EL (cell line): ENCODE results near the gene NAV1.
"Not testable (repeated sequence)": the region's sequence is repeated elsewhere in the genome, so short reads cannot be mapped to it uniquely, and the experiment has no call there.

ENCODE experiments used
- DNase-seq: peaks from one replicate; pipeline ENCODE4 v3.0.0-alpha.2; 2016

Gene NAV1

DNA sequence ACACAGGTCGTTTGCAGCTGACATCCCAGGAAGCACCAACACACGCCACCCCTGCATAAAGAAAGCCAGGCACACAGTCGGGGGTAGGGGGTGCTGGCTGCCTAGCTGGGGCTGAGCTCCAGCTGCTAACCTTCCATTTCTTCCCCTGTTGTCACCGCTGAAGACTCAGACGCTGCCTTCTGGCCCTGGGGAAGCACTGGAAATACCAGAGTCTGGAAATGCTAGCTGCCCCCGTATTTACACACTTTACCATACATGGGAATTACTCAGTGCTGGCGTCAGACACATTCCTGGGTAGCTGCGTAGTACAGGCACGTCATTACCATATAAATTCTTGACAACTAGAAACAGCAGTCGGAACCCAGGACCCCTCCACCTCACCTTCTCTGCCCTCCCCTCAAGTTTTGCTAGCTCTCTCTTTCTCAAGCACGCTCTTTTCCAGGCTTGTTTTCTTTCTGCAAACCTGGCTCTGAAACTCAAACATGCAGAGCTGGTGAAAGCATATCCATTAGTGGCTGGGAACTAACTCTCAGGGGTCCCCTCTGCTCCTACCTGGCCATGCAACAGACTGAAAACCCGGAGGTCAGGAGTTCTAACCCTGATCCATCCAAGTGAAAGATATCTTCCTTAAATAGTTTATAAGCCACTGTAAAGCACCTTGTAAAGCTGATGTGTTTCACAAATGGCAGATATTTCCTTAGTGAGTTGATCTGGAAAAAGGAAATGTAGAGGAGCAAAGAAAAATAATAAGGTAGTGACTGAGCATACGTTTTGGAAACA is 35.3 kb upstream of the NAV1 start:
- peak; percentile 99 for DNase-seq

- DNase-seq: peak; percentile 35
Measured at GRCh38 chr1:201504179-201504631, 34.7 kb upstream of the NAV1 start.

DNA sequence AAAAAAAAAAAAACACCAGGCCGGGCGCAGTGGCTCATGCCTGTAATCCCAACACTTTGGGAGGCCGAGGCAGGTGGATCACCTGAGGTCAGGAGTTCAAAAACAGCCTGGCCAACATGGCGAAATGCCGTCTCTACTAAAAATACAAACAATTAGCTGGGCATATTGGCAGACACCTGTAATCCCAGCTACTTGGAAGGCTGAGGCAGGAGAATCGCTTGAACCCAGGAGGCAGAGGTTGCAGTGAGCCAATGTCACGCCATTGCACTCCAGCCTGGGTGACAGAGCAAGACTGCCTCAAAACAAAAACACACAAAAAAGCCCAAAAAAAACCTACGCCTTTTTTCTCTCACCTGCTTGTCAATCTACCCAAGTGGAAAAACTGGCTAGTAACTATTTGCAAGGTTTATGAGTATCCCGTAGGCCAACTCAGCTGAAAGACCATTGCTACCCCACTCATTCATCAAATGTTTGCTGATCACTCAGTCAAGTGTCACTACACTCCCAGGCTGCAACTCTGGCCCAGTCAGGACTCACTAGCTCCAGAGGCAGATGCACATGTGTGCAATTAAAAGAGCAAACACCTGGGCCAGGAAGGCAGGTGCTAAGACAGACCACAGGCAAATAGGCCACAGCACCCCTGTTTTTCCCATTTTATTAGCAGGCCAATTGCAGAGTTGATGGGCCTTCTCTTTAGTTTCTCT is 34.0 kb upstream of the NAV1 start:
- DNase-seq: no peak

- DNase-seq: peak; percentile 85
Measured at GRCh38 chr1:201505503-201505890, 33.4 kb upstream of the NAV1 start.

- DNase-seq: no peak
Measured at GRCh38 chr1:201506092-201506491, 32.8 kb upstream of the NAV1 start.

DNA sequence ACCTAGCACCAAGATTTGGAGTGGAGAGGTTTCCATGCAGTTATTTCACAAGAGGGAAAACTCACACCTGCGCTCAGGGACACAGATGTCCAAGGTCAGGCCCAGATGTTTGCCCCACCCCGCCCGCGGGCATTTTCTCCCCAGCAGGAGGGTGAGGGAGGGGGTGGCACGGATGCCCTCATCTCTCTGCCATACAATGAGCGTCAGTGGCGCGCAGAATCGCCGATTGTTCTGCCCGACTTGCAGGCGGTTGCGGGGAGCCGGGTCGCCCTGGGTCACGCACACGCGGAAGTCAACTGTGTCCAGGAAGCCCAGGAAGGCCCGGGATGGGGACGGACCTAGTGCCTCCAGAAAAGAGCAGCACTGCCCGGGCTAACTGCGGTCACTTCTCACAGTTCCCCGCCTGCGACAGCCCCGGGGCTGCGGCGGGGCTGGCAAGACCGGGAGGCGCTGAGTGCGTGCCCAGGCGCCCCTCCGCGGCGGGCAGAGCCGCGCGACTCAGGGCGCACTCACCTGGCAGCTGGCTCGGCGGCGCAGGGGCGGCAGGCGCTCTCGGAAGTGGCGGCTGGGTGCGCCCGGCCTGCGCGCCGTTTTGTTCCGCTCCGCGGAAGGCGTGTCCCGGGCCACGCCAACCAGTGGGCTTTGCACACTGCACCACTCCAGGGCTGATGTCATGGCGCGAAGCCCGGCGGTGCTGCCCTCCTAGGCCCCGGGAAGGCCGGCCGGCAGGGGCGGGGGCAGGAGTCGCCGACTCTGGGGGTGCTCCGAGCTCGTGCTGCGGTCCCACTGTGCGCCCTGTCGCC is 32.2 kb upstream of the NAV1 start, which contains the start of gene CSRP1:
Gene CSRP1, minus strand, starts transcription at position 567 of the 803 bp plus-strand sequence. CDS start 10,820 bp downstream, outside the sequence.
- peak; percentile 88 for DNase-seq

DNA sequence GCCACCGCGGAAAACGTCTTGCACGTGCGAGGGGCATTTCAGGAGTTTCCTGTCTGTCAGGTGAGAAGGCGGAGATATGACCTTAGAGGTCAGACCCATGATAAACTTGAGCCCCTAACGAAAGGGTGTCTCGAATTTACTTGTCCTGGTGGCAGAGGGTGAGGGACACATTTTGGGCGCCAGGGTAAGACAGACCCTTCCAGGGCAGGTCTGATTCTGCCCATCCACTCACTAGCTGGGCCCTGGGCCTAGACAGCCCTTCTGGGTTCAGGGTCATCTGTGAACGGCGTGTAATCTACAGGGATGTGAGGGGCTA is 31.6 kb upstream of the NAV1 start:
- no peak for DNase-seq

- DNase-seq: peak; percentile 78
Measured at GRCh38 chr1:201508809-201509208, 30.1 kb upstream of the NAV1 start.

- DNase-seq: no peak
Measured at GRCh38 chr1:201509601-201510374, 29.1 kb upstream of the NAV1 start.

DNA sequence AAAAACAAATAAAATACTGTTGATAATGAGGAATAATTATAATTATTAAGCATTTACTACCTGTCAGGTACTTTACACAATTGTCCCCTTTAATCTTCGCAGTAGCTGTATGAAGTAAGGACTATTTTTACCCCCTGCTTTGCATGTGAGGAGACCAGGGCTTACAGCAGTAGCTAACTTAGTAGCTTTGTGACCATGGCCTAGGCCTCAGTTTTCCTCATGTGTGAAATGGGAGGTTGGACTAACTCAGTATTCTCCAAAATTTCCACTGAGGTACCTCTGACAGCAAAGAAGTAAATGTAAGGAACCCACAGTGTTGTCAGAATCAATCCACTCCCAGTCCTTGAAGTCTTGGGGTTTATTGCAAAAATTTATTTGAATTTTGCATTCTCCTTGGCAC is 28.2 kb upstream of the NAV1 start:
- no peak for DNase-seq

DNA sequence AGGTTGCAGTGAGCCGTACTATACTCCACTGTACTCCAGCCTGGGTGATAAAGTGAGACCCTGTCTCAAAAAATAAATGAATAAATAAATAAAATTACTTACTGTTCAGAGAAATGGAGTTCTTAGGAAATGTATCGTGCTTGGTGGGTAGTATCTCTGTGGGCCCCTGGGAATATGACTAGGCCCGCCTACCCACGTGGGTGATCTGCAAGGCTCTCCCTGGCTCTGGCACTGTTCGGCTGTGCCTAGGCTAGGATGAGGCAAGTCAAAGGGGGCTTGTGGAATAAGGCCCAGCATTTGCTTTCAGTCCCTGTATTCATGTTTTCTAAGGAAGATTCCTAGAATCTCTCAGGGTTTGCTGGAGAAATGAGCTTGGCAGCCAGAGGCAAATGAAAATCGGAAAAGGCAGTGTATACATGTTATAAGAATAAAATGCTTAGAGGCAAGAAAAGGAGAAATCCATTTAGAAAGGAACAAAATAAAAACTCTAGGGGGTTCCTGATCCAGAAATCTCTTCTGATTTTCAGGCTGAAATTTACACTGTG is 27.5 kb upstream of the NAV1 start:
- DNase-seq: no peak

- DNase-seq: no peak
Measured at GRCh38 chr1:201511941-201512539, 26.9 kb upstream of the NAV1 start.

DNA sequence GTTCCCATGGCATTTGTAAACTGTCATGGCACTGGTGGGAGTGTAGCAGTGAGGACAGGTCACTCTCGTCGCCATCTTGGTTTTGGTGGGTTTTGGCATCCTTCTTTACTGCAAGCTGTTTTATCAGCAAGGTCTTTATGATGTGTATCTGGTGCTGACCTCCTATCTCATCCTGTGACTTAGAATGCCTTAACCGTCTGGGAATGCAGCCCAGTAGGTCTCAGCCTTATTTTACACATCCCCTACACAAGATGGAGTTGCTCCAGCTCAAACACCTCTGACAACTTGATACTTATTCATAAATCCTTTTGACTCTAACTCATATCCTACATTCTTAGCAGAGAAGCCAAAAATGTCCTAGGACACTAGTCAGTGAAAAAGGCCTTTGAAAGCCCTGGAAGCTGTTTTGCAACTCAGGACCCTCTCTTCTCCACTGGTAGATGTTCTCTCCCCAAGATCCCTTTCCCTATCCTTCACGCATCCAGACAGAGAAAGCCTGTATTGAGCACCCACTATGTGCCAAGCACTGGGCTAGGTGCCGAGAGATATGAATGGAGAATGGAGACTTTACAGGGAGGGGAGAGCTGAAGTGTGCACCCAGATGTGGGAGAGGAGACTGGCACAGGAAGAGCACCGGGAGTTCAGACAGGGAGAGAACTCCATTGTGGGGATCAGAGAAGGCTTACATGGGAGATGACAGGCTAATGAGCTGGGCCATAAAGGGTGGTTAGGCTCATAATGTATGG is 25.3 kb upstream of the NAV1 start:
- no peak for DNase-seq

DNA sequence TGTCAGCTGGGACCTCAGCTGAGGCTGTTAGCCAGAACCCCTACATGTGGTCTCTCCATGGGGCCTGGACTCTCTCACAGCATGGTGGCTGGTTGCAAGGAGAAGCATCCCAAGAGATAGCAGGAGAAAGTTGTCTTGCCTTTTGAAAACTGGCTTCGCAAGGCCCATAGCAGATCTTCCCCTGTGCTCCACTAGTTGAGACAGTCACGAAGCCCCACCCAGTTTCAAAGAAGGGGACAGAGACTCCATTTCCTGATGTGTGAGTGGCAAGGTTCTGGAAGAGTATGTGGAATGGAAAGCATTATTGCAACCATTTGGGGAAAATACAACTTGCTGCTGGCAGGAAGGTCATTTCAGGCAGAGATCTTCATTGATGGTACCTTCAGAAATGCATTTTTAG is 24.5 kb upstream of the NAV1 start:
- DNase-seq: no peak

DNA sequence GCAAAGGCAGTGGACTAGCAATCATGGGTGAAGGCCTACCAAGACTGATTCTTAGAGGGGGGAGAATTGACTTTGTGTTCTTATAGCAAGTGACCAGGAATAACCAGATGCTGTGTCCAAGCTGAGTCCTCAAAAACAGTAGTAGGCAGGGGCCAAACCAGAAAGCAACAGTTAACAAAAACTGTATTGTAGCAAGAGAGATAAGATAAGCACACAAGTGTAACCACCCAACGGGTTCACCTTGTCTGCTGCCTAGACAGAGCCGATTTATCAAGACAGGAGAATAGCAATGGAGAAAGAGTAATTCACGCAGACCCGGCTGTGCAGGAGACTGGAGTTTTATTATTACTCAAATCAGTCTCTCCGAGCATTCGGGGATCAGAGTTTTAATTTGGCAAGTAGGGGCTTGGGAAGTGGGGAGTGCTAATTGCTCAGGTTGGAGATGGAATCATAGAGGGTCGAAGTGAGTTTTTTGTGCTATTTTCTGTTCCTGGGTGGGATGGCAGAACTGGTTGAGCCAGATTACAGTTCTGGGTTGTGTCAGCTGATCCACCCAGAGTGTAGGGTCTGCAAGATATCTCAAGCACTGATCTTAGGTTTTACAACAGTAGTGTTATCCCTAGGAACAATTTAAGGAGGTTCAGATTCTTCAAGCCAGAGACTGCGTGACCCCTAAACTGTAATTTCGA is 23.7 kb upstream of the NAV1 start:
- DNase-seq: no peak

DNA sequence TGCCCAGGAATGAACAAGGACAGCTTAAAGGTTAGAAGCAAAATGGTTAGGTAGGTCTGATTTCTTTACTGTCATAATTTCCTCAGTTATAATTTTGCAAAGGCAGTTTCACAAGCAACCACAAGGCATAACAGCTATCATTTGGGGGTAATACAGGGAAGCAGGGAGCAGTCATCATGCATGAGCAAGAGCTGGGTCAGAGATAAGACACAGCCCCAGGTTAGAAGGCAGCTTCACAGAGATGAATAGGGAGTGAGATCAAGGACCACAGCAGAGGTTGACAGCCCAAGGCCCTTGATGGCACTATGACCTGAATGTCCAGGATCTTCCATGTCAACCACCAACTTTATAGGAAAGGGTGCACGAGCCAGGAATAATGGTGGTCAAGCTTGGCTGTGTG is 23.0 kb upstream of the NAV1 start:
- DNase-seq: no peak

- DNase-seq: no peak
Measured at GRCh38 chr1:201516511-201517127, 22.3 kb upstream of the NAV1 start.

- DNase-seq: peak; percentile 34
Measured at GRCh38 chr1:201517631-201518030, 21.3 kb upstream of the NAV1 start.

DNA sequence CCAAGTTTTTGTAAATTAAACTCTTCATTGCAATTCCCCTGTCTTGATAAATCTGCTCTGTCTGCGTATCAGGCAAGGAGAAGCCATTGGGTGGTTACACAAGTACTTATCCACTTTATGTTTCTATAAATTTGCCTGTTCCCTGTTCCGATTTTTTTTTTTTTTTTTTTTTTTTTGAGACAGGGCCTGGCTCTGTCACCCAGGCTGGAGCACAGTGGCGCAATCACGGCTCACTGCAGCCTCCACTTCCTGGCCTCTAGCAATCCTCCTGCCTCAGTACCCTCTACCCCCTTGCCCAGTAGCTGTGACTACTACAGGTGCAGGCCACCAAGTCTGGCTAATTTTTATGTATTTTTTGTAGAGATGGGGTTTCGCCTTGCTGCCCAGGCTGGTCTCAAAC is 20.9 kb upstream of the NAV1 start:
- no peak for DNase-seq

DNA sequence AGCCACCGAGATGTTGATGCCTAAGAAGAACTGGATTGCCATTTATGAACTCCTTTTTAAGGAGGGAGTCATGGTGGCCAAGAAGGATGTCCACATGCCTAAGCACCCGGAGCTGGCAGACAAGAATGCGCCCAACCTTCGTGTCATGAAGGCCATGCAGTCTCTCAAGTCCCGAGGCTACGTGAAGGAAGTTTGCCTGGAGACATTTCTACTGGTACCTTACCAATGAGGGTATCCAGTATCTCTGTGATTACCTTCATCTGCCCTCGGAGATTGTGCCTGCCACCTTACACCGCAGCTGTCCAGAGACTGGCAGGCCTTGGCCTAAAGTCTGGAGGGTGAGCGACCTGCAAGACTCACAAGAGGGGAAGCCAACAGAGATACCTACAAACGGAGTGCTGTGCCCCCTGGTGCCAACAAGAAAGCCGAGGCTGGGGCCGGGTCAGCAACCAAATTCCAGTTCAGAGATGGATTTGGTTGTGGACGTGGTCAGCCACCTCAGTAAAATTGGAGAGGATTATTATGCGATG is 18.8 kb upstream of the NAV1 start:
- not testable (repeated sequence) for DNase-seq
